GM18499 (cell line): ENCODE results near the gene BSN.
"Not testable (repeated sequence)": the region's sequence is repeated elsewhere in the genome, so short reads cannot be mapped to it uniquely, and the experiment has no call there.

Source experiments
- ATAC-seq: cut with Tn5 transposase; IDR thresholded peaks from one replicate; pipeline ENCODE4 v1.9.1; 2021; ENCODE audit warnings: moderate number of reproducible peaks; ENCODE audit not compliant: insufficient read depth, unreplicated experiment

The BSN gene

DNA sequence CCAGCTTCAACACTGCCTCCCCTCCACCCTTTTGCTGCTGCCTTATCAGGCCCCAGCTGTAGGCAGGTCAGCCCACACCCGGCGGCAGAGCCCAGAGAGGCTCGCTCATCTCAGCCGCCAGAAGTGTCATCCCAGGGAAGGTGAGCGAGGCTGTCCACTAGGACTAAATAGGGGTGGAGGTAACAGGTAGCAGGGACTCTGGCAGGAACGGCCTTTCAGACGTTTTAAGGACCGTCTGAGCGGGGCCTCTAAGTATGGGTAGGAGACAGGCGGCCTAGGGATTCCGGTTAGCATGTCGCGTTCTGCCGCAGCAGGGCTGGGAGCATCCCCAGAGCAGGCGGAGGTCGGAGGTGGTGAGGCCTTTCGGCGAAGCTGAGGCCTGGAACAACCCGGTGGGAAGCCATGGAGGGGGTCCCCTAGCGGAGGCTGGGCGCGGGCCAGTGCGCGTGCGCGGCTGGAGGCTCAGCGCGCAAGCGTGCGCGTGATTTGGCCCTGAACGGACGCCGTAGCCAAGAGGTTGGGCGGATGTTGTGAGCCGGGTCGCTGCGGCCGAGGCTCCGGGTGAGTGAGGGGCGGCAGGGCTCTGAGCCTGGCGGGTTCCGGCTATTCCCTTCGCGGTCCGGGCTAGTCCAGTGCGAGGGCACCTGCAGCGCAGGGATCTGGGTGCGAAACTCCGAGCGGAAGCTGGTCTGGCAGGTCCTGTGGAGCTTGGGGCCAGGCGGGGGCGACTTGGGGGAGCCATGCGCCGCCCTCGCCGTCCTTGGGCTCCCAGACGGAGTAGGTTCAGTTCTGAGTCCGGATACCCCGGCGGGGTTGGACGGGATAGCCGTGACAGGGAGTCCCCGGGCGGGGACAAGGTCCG lies 135.0 kb downstream of the BSN start, which contains the start of the genes MST1 and RNF123:
Gene MST1 (minus strand): TSS at position 429 of the 862 bp plus-strand sequence. CDS start 783 bp downstream, outside the sequence.
Gene RNF123 (plus strand): TSS at position 512 of the 862 bp plus-strand sequence. CDS start 1,609 bp downstream, outside the sequence.
- ATAC-seq: no peak

DNA sequence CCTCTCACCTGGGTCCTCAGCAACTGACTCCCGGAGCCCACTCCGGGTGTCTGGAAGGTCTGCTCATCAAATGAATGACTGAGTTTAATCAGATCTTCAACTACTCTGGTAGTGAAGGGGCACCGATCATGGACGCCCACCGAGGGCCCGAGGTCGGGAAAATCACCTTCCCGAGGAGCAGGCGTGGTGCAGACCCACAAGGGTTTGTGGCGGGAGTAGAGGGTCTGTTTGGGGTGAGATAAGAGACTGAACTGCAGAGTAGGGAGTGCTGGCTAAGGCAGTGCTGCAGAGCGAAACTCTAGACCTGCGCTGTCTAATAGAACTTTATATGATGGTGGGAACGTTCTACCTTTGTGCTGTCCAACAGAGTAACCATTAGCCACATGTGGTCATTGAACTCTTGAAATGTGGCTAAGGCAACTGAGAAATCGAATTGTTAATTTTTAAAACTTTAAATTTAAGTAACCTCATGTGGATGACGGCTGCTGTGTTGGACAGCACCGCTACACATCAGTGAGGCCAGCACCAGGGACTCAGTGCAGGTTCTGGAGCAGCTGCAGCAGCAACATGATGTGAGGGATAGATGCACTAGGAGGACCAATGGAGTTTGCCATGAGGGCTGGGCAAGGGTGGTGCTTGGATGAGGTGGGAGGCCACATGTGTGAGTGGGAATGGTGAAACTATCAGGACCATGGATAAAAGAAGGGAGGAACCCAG lies 135.8 kb downstream of the BSN start:
- not testable (repeated sequence) for ATAC-seq

DNA sequence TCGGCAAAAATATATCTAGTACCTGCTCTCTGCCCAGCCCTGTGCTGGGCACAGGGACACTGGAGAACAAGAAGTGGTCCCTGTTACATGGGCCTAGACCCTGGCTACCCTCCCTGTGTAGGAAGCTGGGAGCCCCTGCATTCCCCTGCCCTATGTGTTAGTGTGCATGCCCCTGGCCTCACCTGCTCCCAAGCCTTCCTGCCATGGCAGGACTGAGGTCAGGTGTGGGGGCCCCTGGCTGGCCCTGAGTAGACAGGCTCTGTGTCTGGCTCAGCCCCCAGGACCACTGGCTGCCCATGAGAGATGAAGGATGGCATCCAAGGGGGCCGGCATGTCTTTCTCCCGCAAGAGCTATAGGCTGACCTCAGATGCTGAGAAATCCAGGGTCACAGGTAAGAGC lies 136.6 kb downstream of the BSN start:
- not testable (repeated sequence) for ATAC-seq

DNA sequence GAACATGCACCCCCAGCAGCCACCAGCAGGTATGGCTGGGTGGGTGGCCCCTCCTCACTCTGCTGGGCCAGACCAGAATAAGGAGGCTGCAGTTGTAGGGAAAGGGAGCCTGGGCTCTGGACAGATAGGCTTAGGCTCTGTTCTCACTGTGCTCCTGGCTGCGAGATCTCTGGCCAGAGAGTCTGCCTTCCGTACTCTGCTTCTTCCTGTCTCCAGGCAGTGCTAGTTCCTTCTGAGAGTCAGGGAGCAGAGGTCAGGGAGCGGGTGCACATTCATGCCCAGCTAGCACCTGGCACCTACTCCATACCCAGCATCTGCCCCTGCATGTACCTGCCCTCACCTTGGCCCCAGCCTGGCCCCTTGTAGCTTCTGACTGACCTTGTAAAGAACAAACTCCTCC lies 137.2 kb downstream of the BSN start:
- ATAC-seq: not testable (repeated sequence)

DNA sequence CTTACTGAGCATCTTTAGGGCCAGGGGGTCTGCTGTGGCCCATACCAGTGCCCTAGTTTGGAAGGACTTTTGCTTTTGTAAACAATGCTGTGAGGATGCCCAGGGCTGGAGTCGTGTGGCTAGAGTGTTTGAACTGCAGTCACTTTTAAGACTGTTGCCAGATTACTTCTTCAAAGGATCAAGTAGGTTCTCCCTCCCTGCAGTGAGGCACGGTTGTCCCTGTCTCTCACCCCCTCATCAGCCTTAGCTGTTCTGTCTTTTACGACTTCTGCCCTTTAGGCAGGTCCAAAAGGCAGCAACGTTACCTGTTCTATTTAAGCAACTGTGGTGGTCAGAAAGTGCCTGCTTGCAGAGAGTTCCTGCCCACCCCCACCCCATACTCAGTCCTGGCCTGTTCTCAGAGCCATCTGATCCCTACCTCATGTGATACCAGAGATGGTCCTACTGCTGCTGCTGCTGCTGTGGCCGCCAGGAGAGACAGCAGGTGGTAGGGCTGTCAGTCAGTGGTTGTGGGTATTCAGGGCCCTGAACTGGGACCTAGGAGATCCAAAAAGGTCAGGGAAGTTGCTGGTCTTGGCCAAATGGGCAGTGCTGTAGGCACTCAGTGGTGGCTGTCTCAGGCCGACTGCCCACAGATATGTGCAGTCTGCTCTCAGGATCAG lies 140.3 kb downstream of the BSN start:
- not testable (repeated sequence) for ATAC-seq

DNA sequence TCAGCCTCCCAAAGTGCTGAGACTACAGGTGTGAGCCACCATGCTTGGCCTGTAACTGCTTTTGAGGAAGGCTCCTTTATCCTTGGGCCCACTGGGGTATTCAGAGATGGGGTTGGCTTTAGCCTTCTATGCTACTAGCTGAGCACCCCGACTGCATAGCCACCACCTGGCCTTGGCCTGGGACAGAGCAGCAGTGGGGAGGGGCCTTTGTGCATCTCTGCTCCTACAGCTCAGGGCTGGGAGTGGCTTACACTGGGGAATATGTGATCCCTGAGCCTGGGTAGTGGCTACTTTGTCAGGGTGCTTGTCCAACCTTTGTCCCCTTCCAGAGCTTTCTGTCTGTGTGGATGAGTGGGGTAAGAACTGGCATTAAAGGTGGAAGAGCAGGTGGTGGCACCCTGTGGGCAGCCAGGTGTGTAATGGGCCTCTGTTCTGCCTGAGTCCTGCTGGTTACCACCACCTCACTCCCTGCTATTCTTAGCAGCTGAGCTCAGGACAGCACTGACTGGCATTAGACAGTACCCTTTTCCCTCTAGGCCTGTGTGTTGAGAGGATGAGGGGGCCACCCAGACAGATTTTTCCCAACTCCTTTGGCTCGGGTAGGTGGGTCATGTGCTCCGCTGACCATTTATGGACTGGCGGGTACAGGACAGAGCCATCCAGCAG lies 141.2 kb downstream of the BSN start:
- not testable (repeated sequence) for ATAC-seq

DNA sequence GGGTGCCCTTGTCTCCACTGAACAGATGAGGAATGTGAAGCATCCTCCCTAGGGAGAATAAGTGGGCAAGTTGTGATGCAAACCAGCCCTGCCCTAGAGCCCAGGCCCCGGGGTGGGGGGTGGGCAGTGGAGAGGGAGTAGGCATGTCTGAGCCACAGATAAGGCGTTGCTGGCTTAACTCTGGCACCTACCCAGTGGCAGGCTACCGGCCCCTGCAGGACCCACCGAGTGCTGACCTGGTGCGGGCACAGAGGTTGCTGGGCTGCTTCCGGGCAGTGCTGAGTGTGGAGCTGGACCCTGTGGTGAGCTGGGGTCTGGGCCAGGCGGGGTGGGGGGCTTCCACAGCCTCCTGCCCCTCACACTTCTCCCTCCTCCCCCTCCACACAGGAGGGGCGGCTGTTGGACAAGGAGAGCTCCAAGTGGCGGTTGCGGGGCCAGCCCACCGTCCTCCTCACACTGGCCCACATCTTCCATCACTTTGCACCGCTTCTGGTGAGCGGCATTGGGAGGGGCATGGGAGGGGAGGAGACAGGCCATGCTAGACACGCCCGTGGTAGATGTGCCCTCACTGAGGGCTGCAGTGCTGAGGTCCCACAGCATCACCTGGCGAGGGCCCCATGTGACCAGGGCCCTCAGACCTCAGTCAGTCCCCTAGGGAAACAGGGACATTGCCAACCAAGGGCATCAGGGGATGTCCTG lies 145.2 kb downstream of the BSN start:
- no peak for ATAC-seq

DNA sequence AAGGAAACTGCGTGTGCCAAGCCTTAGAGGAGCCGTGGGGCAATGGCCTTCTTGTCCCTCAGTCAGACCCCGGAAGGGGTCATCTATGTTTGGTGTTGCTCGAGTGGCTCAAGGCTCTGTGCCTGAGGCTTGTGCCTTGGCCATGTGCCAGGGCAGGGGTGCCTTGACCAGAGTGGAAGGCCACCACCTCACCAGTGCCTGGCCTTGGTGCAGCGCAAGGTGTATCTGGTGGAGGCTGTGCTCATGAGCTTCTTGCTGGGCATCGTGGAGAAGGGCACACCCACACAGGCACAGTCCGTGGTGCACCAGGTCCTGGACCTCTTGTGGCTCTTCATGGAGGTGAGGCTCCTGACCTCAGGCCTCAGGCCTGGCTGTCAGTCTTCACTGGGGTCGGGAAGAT lies 145.7 kb downstream of the BSN start:
- no peak for ATAC-seq

DNA sequence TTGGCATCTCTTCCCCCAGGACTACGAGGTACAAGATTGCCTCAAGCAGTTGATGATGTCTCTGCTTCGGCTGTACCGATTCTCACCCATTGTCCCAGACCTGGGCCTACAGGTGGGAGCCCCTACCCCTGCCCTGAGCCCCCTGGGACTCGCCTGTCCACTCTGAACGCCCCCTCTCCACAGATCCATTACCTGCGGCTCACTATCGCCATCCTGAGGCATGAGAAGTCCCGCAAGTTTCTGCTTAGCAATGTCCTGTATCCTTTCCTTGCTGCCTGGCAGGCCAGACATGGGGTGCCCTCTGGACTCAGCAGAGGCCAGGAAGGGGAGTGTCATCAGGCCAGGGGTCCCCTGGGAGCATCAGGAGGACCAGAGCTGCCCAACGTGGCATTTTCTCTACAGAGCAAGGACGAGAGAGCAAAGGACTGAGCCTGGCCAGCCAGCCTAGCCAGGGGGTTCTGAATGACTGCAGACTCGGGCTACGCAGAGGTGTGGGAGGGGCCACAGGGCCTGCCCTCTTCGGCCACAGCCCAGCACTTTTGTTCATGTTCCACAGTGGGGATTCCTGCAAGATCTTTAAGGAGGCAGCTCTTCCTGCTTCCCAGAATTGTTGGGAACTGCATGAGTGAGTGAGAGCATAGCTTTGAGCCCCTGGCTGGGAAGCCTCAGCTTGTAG lies 146.3 kb downstream of the BSN start:
- no peak for ATAC-seq

DNA sequence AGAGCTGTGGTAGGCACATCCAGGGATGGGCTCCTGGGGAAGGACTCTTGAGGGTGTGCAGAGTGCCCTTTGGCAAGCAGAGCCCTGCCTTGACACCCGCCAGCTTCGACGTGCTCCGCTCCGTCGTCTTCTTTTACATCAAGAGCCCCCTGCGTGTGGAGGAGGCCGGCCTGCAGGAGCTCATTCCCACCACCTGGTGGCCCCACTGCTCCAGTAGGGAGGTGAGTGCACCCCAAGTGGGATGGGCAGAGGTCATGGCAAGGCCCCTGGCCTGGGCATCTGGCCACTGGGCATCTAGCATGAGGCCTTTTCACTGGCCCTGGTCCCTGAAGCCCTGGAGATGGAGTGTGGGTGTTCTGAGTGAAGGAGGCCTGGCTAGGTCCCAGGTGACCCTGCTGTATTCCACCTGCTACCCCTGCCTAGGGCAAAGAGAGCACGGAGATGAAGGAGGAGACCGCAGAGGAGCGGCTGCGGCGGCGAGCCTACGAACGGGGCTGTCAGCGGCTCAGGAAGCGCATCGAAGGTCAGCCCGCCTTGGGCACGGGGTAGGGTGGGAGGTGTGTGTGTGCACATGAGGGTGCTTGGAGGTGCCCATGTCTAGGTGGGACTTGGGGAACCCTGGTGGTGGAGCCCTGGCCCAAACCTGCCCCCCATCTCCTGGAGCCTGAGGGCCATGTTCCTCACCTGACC lies 147.3 kb downstream of the BSN start:
- no peak for ATAC-seq

DNA sequence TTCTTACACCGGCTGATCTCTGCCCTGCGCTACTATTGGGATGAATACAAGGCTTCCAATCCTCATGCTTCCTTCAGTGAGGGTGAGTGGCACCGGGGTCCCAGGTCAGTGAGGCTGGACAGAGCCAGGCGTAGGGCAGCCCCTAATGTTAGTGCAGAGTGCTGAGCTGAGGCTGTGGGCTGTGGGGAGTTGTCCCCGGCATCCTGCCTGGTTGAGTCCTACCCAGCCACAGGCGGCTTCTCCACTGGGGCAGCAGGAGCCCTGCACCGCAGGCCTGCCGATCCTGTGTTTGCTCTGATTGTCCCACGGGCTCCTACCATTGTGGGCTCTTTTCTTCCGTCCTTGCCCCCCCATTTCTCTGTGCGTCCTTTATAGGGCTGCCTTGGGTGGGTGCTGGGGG lies 148.4 kb downstream of the BSN start:
- no peak for ATAC-seq

DNA sequence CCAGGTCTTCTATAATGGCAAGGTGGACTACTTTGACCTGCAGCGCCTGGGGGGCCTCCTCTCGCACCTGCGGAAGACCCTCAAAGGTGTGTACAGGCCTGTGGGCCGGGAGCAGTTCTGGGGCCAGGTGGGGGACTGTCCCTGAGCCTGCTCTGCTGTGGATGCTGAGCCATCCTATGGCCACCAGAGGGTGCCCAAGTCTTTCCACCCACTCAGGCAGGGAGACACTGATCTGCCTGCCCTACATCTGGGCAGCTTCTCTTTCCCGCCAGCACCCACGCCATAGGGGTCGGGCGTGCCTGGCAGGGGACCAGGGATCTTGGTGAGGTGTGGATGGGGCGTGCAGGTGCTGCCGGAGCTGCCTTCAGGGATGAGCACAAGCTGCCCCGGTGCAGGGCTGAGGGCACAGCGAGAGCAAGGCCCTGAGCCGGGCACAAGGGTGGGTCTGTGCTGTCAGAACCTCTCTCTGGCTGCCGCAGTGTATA lies 149.2 kb downstream of the BSN start:
- no peak for ATAC-seq

DNA sequence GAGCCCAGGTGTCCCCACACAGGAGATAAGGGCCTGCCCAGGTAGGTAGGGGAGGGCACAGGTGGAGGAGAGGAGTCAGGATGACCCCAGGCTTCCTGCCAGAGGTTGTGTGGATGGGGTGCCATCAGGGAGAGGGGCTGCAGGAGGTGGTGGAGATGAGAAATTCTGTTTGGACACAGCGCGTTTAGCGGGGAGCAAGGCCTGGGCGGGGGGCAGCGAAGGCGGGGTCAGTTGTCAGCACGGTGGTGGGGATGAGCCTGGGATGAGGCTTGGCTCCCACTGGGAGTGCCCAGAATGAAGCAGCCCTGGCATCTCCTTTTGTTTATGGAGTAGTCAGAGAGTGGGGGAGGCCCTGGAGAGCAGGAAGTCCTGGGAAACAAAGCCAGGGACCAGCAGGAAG lies 149.7 kb downstream of the BSN start:
- ATAC-seq: no peak

DNA sequence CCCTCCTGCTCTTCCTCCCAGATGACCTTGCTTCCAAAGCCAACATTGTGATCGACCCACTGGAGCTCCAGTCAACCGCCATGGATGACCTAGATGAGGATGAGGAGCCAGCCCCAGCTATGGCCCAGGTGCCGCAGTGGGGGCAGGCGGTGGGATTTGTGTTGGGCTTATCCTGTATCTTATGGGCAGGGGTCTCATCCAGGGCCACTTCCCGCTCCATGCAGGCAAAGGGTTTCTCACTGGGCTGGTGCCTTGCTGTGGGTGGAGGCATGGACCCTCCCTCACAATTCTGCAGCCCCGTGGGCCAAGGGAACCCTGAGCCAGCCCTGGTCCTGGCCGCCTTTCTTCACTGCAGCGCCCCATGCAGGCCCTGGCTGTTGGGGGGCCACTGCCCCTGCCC lies 150.4 kb downstream of the BSN start:
- no peak for ATAC-seq

DNA sequence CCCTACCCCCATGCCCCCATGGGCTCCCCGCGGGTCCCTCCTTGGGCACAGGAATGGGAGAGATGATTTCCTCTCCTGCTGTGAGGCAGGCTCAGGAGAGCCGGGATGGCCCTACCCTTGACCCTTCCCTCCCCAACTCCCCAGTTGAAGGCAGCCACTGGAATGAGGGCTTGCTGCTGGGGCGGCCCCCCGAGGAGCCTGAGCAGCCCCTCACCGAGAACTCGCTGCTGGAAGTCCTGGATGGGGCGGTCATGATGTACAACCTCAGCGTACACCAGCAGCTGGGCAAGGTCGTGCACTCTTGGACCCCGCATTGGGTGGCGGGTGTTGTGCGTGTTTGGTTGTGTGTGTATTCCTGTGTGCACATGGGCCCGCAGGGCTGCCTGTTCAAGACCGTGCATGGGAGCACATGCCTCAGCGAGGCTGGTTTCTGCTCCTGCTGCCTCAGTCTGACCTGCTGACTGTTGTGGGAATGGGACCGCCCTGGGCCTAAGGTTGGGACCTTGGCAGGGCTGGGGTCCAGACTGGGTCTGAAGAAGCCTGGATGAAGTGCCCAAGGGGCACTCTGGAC lies 151.2 kb downstream of the BSN start:
- no peak for ATAC-seq

DNA sequence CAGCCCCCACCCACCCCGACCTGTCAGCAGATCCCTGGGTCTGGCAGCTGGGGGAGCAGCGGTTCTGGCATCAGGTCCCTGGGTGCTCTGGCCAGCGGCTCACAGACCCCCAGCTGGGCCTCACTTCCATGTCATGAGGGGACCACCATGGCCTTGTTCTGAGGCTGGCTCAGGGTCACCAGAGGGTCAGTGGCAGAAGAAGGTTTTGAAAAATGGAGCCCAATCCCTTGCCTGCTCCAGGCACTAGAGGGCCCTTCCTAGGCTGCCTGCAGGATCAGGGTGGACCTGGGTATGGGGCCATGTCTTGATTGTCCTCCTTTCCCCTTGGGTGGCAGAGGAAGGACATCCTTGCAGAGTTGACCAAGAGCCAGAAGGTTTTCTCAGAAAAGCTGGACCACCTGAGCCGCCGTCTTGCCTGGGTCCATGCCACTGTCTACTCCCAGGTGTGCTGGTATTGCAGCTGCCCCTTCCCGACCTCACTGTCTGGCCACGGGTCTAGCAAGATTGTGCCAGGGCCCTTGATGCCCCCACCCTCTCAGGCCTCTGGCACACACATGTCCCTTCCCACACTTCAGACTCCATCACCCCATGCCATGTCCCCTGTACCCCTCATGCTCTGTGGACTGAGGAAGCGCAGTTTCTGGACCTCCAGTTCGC lies 152.3 kb downstream of the BSN start:
- ATAC-seq: no peak

DNA sequence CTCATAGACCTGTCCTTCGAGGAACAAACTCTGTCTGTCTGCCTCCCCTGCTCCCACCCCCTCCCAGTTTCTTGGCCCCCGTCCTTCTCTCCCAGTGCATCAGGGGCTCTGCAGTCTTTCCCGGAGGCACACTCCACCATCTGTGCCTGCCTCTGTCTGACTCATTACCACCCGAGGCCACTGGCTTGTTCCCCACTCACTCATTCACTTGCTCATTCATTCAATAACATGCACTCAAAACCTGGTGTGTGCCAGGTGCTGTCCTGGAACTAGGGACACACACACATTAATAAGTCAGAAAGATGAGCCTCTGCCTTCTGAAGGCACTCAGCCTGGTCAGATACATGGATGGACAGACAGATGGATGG lies 152.8 kb downstream of the BSN start:
- ATAC-seq: no peak

DNA sequence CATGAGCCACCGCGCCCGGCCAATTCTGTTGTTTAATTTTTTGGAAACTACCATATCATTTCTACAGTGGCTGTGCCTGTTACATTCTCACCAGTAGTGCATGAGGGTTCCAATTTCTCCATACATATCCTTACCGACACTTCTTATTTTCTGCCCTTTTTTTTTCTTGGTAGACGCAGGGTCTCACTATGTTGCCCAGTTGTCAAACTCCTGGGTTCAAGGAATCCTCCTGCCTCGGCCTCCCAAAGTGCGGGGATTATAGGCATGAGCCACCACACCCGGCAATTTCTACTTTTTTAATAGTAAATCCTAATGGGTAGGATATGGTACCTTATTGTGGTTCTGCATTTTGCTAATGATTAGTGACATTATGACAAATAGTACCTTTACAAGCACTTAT lies 155.6 kb downstream of the BSN start:
- no peak for ATAC-seq
